PC-9 (cell line): ENCODE data around the gene SNAP47. TPM values are rescaled to one million over a fixed set of nuclear protein-coding genes. Genes with fewer than 3 reads are reported as not detected.
A peak's percentile ranks its signal among the peaks of the same experiment; 100 is the strongest.

Experiments used
- BruUV-seq: library from RNA; stranded (reverse); fragments of 400-500 nt; replicated peaks from 2 replicates; lab custom pipeline; 2021; lab: Mats Ljungman, UMichigan
- CTCF ChIA-PET: fragments of 300-600 bp; sonication (Branson Sonifier 250); formaldehyde crosslinking; loops from one replicate; lab custom pipeline; 2022; ENCODE audit warnings: antibody characterized with exemption; lab: Charles Lee
- POLR2A ChIA-PET: fragments of 300-600 bp; sonication (Branson Sonifier 250); formaldehyde crosslinking; loops from one replicate; lab custom pipeline; 2022; ENCODE audit warnings: antibody characterized with exemption; ENCODE audit not compliant: unreplicated experiment; lab: Charles Lee
- DNase-seq, 2 experiments: peaks; one replicate each; pipeline versions ENCODE4 v3.0.0 to v3.0.0-alpha.2; 2015 to 2022; ENCODE audit warnings: mixed read lengths in 1 of 2
- H2AFZ ChIP-seq: fragments of 200-600 bp; sonication (generic); 2 replicates; pipeline ENCODE4 v1.8.1; 2017; ENCODE audit warnings: antibody characterized with exemption
- H3F3A ChIP-seq: fragments of 200-600 bp; sonication (generic); 2 replicates; pipeline ENCODE4 v1.8.1; 2017; ENCODE audit warnings: antibody characterized with exemption, mild to moderate bottlenecking, low read depth; ENCODE audit not compliant: insufficient read depth
- H3K27ac ChIP-seq: fragments of 200-600 bp; sonication (generic); 2 replicates; pipeline ENCODE4 v1.6.1; 2016; ENCODE audit warnings: mixed run types
- H3K27me3 ChIP-seq: fragments of 200-600 bp; sonication (generic); 2 replicates; pipeline ENCODE4 v1.6.1; 2016; ENCODE audit warnings: low read depth, mixed run types; ENCODE audit not compliant: insufficient read depth
- H3K36me3 ChIP-seq: fragments of 200-600 bp; sonication (generic); 2 replicates; pipeline ENCODE4 v1.6.1; 2016; ENCODE audit warnings: low read depth, mixed run types
- H3K4me1 ChIP-seq: fragments of 200-600 bp; sonication (generic); replicated peaks from 2 replicates; pipeline ENCODE4 v1.6.1; 2016; ENCODE audit warnings: mixed run types; ENCODE audit not compliant: insufficient read depth
- H3K4me2 ChIP-seq: fragments of 200-600 bp; sonication (generic); 2 replicates; pipeline ENCODE4 v1.6.1; 2017; ENCODE audit warnings: mixed run types
- H3K4me3 ChIP-seq: fragments of 200-600 bp; sonication (generic); 2 replicates; pipeline ENCODE4 v1.6.1; 2016; ENCODE audit warnings: mixed run types
- H3K79me2 ChIP-seq: fragments of 200-600 bp; sonication (generic); 2 replicates; pipeline ENCODE4 v1.6.1; 2017; ENCODE audit warnings: low read depth, mixed run types
- H3K9me2 ChIP-seq: fragments of 200-600 bp; sonication (generic); 2 replicates; pipeline ENCODE4 v1.8.1; 2017; ENCODE audit warnings: mild to moderate bottlenecking; ENCODE audit not compliant: insufficient read depth
- H3K9me3 ChIP-seq: fragments of 200-600 bp; sonication (generic); 2 replicates; pipeline ENCODE4 v1.8.1; 2016; ENCODE audit warnings: low read depth; ENCODE audit not compliant: insufficient read depth
- H4K20me1 ChIP-seq: fragments of 200-600 bp; sonication (generic); 2 replicates; pipeline ENCODE4 v1.8.1; 2017; ENCODE audit not compliant: insufficient read depth
- CTCF ChIP-seq: fragments of 200-600 bp; sonication (generic); conservative IDR thresholded peaks from 2 replicates; pipeline ENCODE4 v1.6.1; 2017; ENCODE audit warnings: mixed run types, antibody characterized with exemption, mild to moderate bottlenecking, moderate library complexity
- EZH2 ChIP-seq: fragments of 200-600 bp; sonication (generic); IDR thresholded peaks from 2 replicates; pipeline ENCODE4 v1.8.0; 2017; ENCODE audit warnings: antibody characterized with exemption, low read depth
- intact Hi-C: fragments of 100-400 bp; cut with micrococcal nuclease; formaldehyde crosslinking; loops from one replicate; pipeline ENCODE4 v1.10.0; 2022; ENCODE audit not compliant: unreplicated experiment
- total RNA-seq: library from RNA; stranded (reverse); gene quantifications from 2 replicates; pipeline ENCODE4 v1.2.3, GENCODE V29; 2021

SNAP47 gene
- total RNA-seq, 1 experiment from 2014 or later: 70.2 TPM

GRCh38 chr1:227729881-227730629, 5.2 kb upstream of the SNAP47 start:
- Histone ChIP-seq H3K9me2 (no peaks in the 10 kb centered on the region), H3K4me1 (peaks cover 15% of the 10 kb centered on the region), H3K9me3 (peaks cover 17% of the 10 kb centered on the region; the same call in 1 of the 2 replicates), H3K36me3 (no peaks in the 10 kb centered on the region), H3K27me3 (no peaks in the 10 kb centered on the region), H3K4me2 (no peak overlapping the region), H3K4me3 (no peak overlapping the region), H2AFZ (no peak overlapping the region), H3K27ac (no peak overlapping the region), H4K20me1 (peaks cover 6% of the 10 kb centered on the region; the same call in 1 of the 2 replicates), H3K79me2 (peaks cover 18% of the 10 kb centered on the region), H3F3A (peaks cover 18% of the 10 kb centered on the region; the same call in 1 of the 2 replicates)
- intact Hi-C loops: no loop called here
- ChIA-PET CTCF (interaction anchor here (1.3 kb wide), 1 partner anchor 36 kb away, joined by 3 read pairs; no protein-coding TSS in a partner anchor), POLR2A (interaction anchor here (0.6 kb wide), 1 partner anchor 21 kb away, joined by 3 read pairs; no protein-coding TSS in a partner anchor)
- peak in 1 of 2 experiments; percentile 62 for DNase-seq
- TSS peak; percentile 17 for BruUV-seq
- TF ChIP-seq EZH2 (no peak), CTCF (peak; percentile 68)

GRCh38 chr1:227730630-227731151, 4.5 kb upstream of the SNAP47 start:
- no peaks in the 10 kb centered on the region for H3K9me2 ChIP-seq
- H3K79me2 ChIP-seq: peaks cover 22% of the 10 kb centered on the region
- H3F3A ChIP-seq: peaks cover 18% of the 10 kb centered on the region; the same call in 1 of the 2 replicates
- POLR2A ChIA-PET: interaction anchor here (0.6 kb wide), 1 partner anchor 21 kb away, joined by 3 read pairs; no protein-coding TSS in a partner anchor
- CTCF ChIA-PET: interaction anchor here (1.3 kb wide), 1 partner anchor 35 kb away, joined by 3 read pairs; no protein-coding TSS in a partner anchor
- H3K36me3 ChIP-seq: no peaks in the 10 kb centered on the region
- BruUV-seq: no TSS peak
- no peaks in the 10 kb centered on the region for H3K27me3 ChIP-seq
- intact Hi-C loops: no loop called here
- H3K4me2 ChIP-seq: no peak overlapping the region
- peaks cover 11% of the 10 kb centered on the region; the same call in 1 of the 2 replicates for H3K9me3 ChIP-seq
- no peak overlapping the region for H3K27ac ChIP-seq
- H2AFZ ChIP-seq: no peak overlapping the region
- H3K4me3 ChIP-seq: no peak overlapping the region
- DNase-seq: no peak
- H3K4me1 ChIP-seq: peaks cover 15% of the 10 kb centered on the region
- TF ChIP-seq EZH2 (no peak), CTCF (0 out of 2 replicates have a peak, but pooled peaks have one; percentile 6)
- peaks cover 6% of the 10 kb centered on the region; the same call in 1 of the 2 replicates for H4K20me1 ChIP-seq

- TF ChIP-seq EZH2 (no peak), CTCF (no peak)
- Histone ChIP-seq H2AFZ (no peak overlapping the region), H3K4me2 (no peak overlapping the region), H3K79me2 (peaks cover 28% of the 10 kb centered on the region), H3K27ac (no peak overlapping the region), H3K27me3 (no peaks in the 10 kb centered on the region), H3K4me3 (no peak overlapping the region), H3F3A (peaks cover 18% of the 10 kb centered on the region; the same call in 1 of the 2 replicates), H4K20me1 (peaks cover 6% of the 10 kb centered on the region; the same call in 1 of the 2 replicates), H3K36me3 (no peaks in the 10 kb centered on the region), H3K9me3 (peaks cover 7% of the 10 kb centered on the region; the same call in 1 of the 2 replicates), H3K4me1 (peaks cover 19% of the 10 kb centered on the region), H3K9me2 (no peaks in the 10 kb centered on the region)
- no peak for DNase-seq
- ChIA-PET POLR2A (no interaction called here), CTCF (interaction anchor here (1.3 kb wide), 1 partner anchor 35 kb away, joined by 3 read pairs; no protein-coding TSS in a partner anchor)
- intact Hi-C loops: no loop called here
- BruUV-seq: no TSS peak
These were observed 4.0 kb upstream of the SNAP47 start for GRCh38 chr1:227731241-227731677.
